ENCODE data around the gene SLC51A. TPM values are rescaled to one million over a fixed set of nuclear protein-coding genes. Genes with fewer than 3 reads are reported as not detected.

Gene SLC51A
- total RNA-seq, 1 experiment from 2014 or later, result 6.9 TPM

GRCh38 chr3:196273655-196274054 lies 57.3 kb downstream of the SLC51A start (continued):
- TF ChIP-seq CDX4 (CRISPR knock-in tag; IDR thresholded peaks at IDR 0.05; ENCODE audit: borderline replicate concordance), result no peak
- no peak for TF ChIP-seq CREM (CRISPR knock-in tag; IDR thresholded peaks at IDR 0.05)
- no peak for TF ChIP-seq ZNF219 (CRISPR knock-in tag; IDR thresholded peaks at IDR 0.05; ENCODE audit: borderline replicate concordance)
- no peak for TF ChIP-seq RORB (CRISPR knock-in tag; IDR thresholded peaks at IDR 0.05)

- Mint-ChIP-seq H3K27ac (no peak overlapping the region), H3K9me3 (peaks cover 18% of the 10 kb centered on the region), H3K36me3 (peaks cover 27% of the 10 kb centered on the region), H3K4me1 (peaks cover 16% of the 10 kb centered on the region), H3K27me3 (ENCODE audit: low read depth) (no peaks in the 10 kb centered on the region), H3K4me3 (no peak overlapping the region)
- no peak for ATAC-seq
- DNase-seq (ENCODE audit: low spot score), result no peak
- ChIA-PET CTCF (no interaction called here), POLR2A (no interaction called here)
- TF ChIP-seq ZNF671 (CRISPR knock-in tag; IDR thresholded peaks at IDR 0.05) (no peak), GRHL2 (CRISPR knock-in tag; IDR thresholded peaks at IDR 0.05; ENCODE audit: insufficient replicate concordance, severe bottlenecking) (no peak), ATF1 (CRISPR knock-in tag; IDR thresholded peaks at IDR 0.05) (no peak), NFATC4 (CRISPR knock-in tag; IDR thresholded peaks at IDR 0.05) (no peak), ZNF425 (CRISPR knock-in tag; conservative IDR thresholded peaks at IDR 0.05) (no peak), ZNF121 (CRISPR knock-in tag; IDR thresholded peaks at IDR 0.05) (no peak), RORB (CRISPR knock-in tag; IDR thresholded peaks at IDR 0.05) (no peak), ESRRA (CRISPR knock-in tag; IDR thresholded peaks at IDR 0.05; ENCODE audit: borderline replicate concordance) (no peak), ZNF232 (CRISPR knock-in tag; IDR thresholded peaks at IDR 0.05) (no peak), JUN (CRISPR knock-in tag; IDR thresholded peaks at IDR 0.05) (no peak), TP53 (CRISPR knock-in tag; IDR thresholded peaks at IDR 0.05) (no peak), PREB (CRISPR knock-in tag; IDR thresholded peaks at IDR 0.05; ENCODE audit: borderline replicate concordance) (no peak), AFF4 (CRISPR knock-in tag; IDR thresholded peaks at IDR 0.05; ENCODE audit: borderline replicate concordance) (no peak), SMAD4 (CRISPR knock-in tag; IDR thresholded peaks at IDR 0.05) (no peak), TEAD1 (CRISPR knock-in tag; IDR thresholded peaks at IDR 0.05) (no peak), CREB1 (CRISPR knock-in tag; IDR thresholded peaks at IDR 0.05) (no peak), ELF4 (CRISPR knock-in tag; IDR thresholded peaks at IDR 0.05; ENCODE audit: low read depth) (no peak), GTF2I (CRISPR knock-in tag; conservative IDR thresholded peaks at IDR 0.05) (no peak), FOXP1 (CRISPR knock-in tag; IDR thresholded peaks at IDR 0.05; ENCODE audit: borderline replicate concordance) (no peak), GABPB1 (CRISPR knock-in tag; IDR thresholded peaks at IDR 0.05) (no peak)
Observed at GRCh38 chr3:196274585-196274984, 58.3 kb downstream of the SLC51A start.
